Measurements from ENCODE around the gene CEP131.

CEP131 gene

DNA sequence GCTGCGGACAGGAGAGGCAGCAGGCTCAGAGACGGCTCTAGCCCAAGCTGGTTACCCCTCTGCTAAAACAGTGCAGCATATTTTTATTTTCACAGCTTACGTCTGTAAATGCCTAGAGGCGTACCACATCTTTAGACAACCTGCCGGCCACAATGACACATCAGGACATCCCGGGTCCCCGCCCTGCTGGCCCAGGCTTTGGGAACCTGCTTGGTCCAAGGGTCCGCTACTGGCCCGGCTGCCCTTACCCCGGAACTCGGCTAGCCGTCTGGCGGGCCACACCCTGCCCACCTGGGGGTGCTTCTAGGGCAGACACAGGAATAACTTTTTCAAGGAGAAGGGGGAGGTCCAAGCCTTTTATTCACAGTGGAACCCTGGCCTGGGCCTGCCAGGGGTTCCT lies 4.3 kb downstream of the CEP131 start:
- Histone ChIP-seq H3K9ac (ENCODE audit: low read length) (no peak overlapping the region), H3K4ac (ENCODE audit: low read depth in 1 of 2, low read length in 2 of 2) (no peak overlapping the region), H3K27me3 (ENCODE audit: control insufficient read depth in 1 of 2, insufficient read depth in 1 of 2, low read length in 2 of 2) (no peaks in the 10 kb centered on the region), H3K79me1 (replicated peaks; ENCODE audit: low read length, poor library complexity, severe bottlenecking) (peaks cover 39% of the 10 kb centered on the region), H2BK120ac (ENCODE audit: low read depth, low read length) (no peak overlapping the region), H3K4me3 (ENCODE audit: insufficient read depth in 1 of 2, low read depth in 1 of 2, low read length in 2 of 2) (no peak overlapping the region), H3K18ac (ENCODE audit: low read depth in 1 of 2, low read length in 2 of 2) (no peak overlapping the region), H3K23ac (ENCODE audit: low read length in 2 of 2) (peak overlapping the region in 1 of 2 experiments; percentile 70), H2BK12ac (ENCODE audit: low read length in 2 of 2) (no peak overlapping the region), H3K14ac (ENCODE audit: low read length in 2 of 2) (no peak overlapping the region), H2AFZ (ENCODE audit: low read depth, low read length) (no peak overlapping the region), H2AK5ac (ENCODE audit: low read length, severe bottlenecking) (no peak overlapping the region), H3K36me3 (ENCODE audit: control insufficient read depth in 1 of 2, insufficient read depth in 2 of 2, low read depth in 1 of 2, low read length in 2 of 2) (peaks cover 0 to 35% of the 10 kb centered on the region in 2 experiments), H2BK5ac (ENCODE audit: low read depth, low read length, poor library complexity, severe bottlenecking) (no peak overlapping the region), H3K4me2 (ENCODE audit: low read length, poor library complexity, severe bottlenecking) (no peak overlapping the region), H4K91ac (ENCODE audit: low read length) (no peak overlapping the region), H2BK15ac (ENCODE audit: low read depth, poor library complexity, severe bottlenecking) (no peak overlapping the region), H3K27ac (ENCODE audit: low read length, poor library complexity, severe bottlenecking) (no peak overlapping the region), H3K9me3 (ENCODE audit: control insufficient read depth, low read length) (no peaks in the 10 kb centered on the region), H3K4me1 (ENCODE audit: control insufficient read depth, insufficient read depth, low read depth, low read length) (peaks cover 18% of the 10 kb centered on the region), H4K8ac (ENCODE audit: low read length) (no peak overlapping the region)
- 89% methylated on average over 13 of the region's 13 CpGs for WGBS
- no peak for DNase-seq

- Histone ChIP-seq H4K8ac (ENCODE audit: low read length) (no peak overlapping the region), H2BK12ac (ENCODE audit: low read length in 2 of 2) (no peak overlapping the region), H3K36me3 (ENCODE audit: control insufficient read depth in 1 of 2, insufficient read depth in 2 of 2, low read depth in 1 of 2, low read length in 2 of 2) (peaks cover 0 to 35% of the 10 kb centered on the region in 2 experiments), H2AK5ac (ENCODE audit: low read length, severe bottlenecking) (no peak overlapping the region), H3K4me2 (ENCODE audit: low read length, poor library complexity, severe bottlenecking) (no peak overlapping the region), H2BK5ac (ENCODE audit: low read depth, low read length, poor library complexity, severe bottlenecking) (no peak overlapping the region), H3K9ac (ENCODE audit: low read length) (no peak overlapping the region), H3K27me3 (ENCODE audit: control insufficient read depth in 1 of 2, insufficient read depth in 1 of 2, low read length in 2 of 2) (no peaks in the 10 kb centered on the region), H3K4me1 (ENCODE audit: control insufficient read depth, insufficient read depth, low read depth, low read length) (peaks cover 15% of the 10 kb centered on the region), H3K27ac (ENCODE audit: low read length, poor library complexity, severe bottlenecking) (no peak overlapping the region), H3K79me1 (replicated peaks; ENCODE audit: low read length, poor library complexity, severe bottlenecking) (peaks cover 39% of the 10 kb centered on the region), H3K4ac (ENCODE audit: low read depth in 1 of 2, low read length in 2 of 2) (no peak overlapping the region), H3K4me3 (ENCODE audit: insufficient read depth in 1 of 2, low read depth in 1 of 2, low read length in 2 of 2) (no peak overlapping the region), H3K18ac (ENCODE audit: low read depth in 1 of 2, low read length in 2 of 2) (no peak overlapping the region), H4K91ac (ENCODE audit: low read length) (no peak overlapping the region), H2AFZ (ENCODE audit: low read depth, low read length) (no peak overlapping the region), H3K14ac (ENCODE audit: low read length in 2 of 2) (no peak overlapping the region), H3K23ac (ENCODE audit: low read length in 2 of 2) (no peak overlapping the region), H2BK120ac (ENCODE audit: low read depth, low read length) (no peak overlapping the region), H2BK15ac (ENCODE audit: low read depth, poor library complexity, severe bottlenecking) (no peak overlapping the region), H3K9me3 (ENCODE audit: control insufficient read depth, low read length) (no peaks in the 10 kb centered on the region)
- no peak for DNase-seq
- WGBS = 92% methylated on average over 15 of the region's 18 CpGs
Observed at GRCh38 chr17:81217491-81217890, 5.3 kb downstream of the CEP131 start.

DNA sequence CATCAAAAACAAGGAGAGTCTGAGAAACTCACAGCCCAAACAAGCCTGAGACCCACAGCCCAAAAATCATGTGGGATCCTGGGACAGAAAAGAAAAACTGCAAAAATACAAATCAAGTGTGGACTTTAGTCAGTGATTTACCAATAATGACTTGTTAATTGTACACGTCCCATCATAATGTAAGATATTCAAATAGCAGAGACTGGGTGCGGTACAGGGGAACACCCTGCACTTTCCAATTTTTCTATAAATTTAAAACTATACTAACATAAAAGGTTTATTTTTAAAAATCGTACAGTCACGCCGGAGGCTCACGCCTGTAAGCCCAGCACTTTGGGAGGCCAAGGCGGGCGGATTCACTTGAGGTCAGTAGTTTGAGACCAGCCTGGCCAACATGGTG lies 8.8 kb downstream of the CEP131 start:
- no peak overlapping the region for H3K14ac ChIP-seq (ENCODE audit: low read length in 2 of 2)
- 97% methylated on average over 8 of the region's 8 CpGs for WGBS
- no peak overlapping the region for H3K23ac ChIP-seq (ENCODE audit: low read length in 2 of 2)

DNA sequence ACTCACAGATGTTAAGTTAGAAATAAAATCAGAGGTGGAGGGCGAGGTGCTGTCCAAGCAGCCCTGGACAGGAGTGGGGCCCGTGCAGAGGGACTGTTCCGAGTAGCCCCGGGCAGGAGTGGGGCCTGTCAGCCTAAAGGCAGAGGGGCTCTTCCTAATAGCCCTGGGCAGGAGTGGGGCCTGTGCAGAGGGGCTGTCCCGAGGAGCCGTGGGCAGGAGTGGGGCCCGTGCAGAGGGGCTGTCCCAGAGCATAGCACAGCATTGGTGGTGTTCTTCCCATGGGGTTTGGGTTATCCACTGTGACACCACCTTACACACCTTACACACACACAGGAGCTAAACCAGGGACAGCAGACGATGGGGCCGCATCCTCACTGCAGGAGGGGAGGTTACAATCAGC lies 10.4 kb downstream of the CEP131 start:
- Histone ChIP-seq H3K9me3 (ENCODE audit: control insufficient read depth, low read length) (no peaks in the 10 kb centered on the region), H3K23ac (ENCODE audit: low read length in 2 of 2) (peak overlapping the region in 1 of 2 experiments; percentile 61), H2AK5ac (ENCODE audit: low read length, severe bottlenecking) (no peak overlapping the region), H3K9ac (ENCODE audit: low read length) (no peak overlapping the region), H3K4me2 (ENCODE audit: low read length, poor library complexity, severe bottlenecking) (no peak overlapping the region), H3K4me1 (ENCODE audit: control insufficient read depth, insufficient read depth, low read depth, low read length) (peaks cover 10% of the 10 kb centered on the region), H2BK5ac (ENCODE audit: low read depth, low read length, poor library complexity, severe bottlenecking) (no peak overlapping the region), H3K79me1 (replicated peaks; ENCODE audit: low read length, poor library complexity, severe bottlenecking) (peaks cover 24% of the 10 kb centered on the region), H4K91ac (ENCODE audit: low read length) (no peak overlapping the region), H2BK15ac (ENCODE audit: low read depth, poor library complexity, severe bottlenecking) (no peak overlapping the region), H3K4me3 (ENCODE audit: insufficient read depth in 1 of 2, low read depth in 1 of 2, low read length in 2 of 2) (no peak overlapping the region), H3K27me3 (ENCODE audit: control insufficient read depth in 1 of 2, insufficient read depth in 1 of 2, low read length in 2 of 2) (no peaks in the 10 kb centered on the region), H2BK12ac (ENCODE audit: low read length in 2 of 2) (no peak overlapping the region), H4K8ac (ENCODE audit: low read length) (no peak overlapping the region), H3K4ac (ENCODE audit: low read depth in 1 of 2, low read length in 2 of 2) (no peak overlapping the region), H3K14ac (ENCODE audit: low read length in 2 of 2) (no peak overlapping the region), H2AFZ (ENCODE audit: low read depth, low read length) (no peak overlapping the region), H3K18ac (ENCODE audit: low read depth in 1 of 2, low read length in 2 of 2) (no peak overlapping the region), H3K36me3 (ENCODE audit: control insufficient read depth in 1 of 2, insufficient read depth in 2 of 2, low read depth in 1 of 2, low read length in 2 of 2) (peaks cover 0 to 33% of the 10 kb centered on the region in 2 experiments), H2BK120ac (ENCODE audit: low read depth, low read length) (no peak overlapping the region), H3K27ac (ENCODE audit: low read length, poor library complexity, severe bottlenecking) (no peak overlapping the region)
- WGBS = 98% methylated on average over 4 of the region's 9 CpGs
- DNase-seq = no peak

More for the DNA sequence above, 8.8 kb downstream of the CEP131 start:
- H3K27ac ChIP-seq (ENCODE audit: low read length, poor library complexity, severe bottlenecking) = no peak overlapping the region
- no peak overlapping the region for H2BK5ac ChIP-seq (ENCODE audit: low read depth, low read length, poor library complexity, severe bottlenecking)
- H3K9me3 ChIP-seq (ENCODE audit: control insufficient read depth, low read length) = no peaks in the 10 kb centered on the region
- H4K8ac ChIP-seq (ENCODE audit: low read length) = no peak overlapping the region
- H2AFZ ChIP-seq (ENCODE audit: low read depth, low read length) = no peak overlapping the region
- H2BK120ac ChIP-seq (ENCODE audit: low read depth, low read length) = no peak overlapping the region
- H4K91ac ChIP-seq (ENCODE audit: low read length) = no peak overlapping the region
- H3K79me1 ChIP-seq (replicated peaks; ENCODE audit: low read length, poor library complexity, severe bottlenecking) = peaks cover 30% of the 10 kb centered on the region
- no peak overlapping the region for H3K4me3 ChIP-seq (ENCODE audit: insufficient read depth in 1 of 2, low read depth in 1 of 2, low read length in 2 of 2)
- no peak for DNase-seq
- no peak overlapping the region for H3K18ac ChIP-seq (ENCODE audit: low read depth in 1 of 2, low read length in 2 of 2)
- peaks cover 0 to 32% of the 10 kb centered on the region in 2 experiments for H3K36me3 ChIP-seq (ENCODE audit: control insufficient read depth in 1 of 2, insufficient read depth in 2 of 2, low read depth in 1 of 2, low read length in 2 of 2)
- no peak overlapping the region for H2AK5ac ChIP-seq (ENCODE audit: low read length, severe bottlenecking)
- no peak overlapping the region for H3K4ac ChIP-seq (ENCODE audit: low read depth in 1 of 2, low read length in 2 of 2)
- H3K9ac ChIP-seq (ENCODE audit: low read length) = no peak overlapping the region
- H3K4me2 ChIP-seq (ENCODE audit: low read length, poor library complexity, severe bottlenecking) = no peak overlapping the region
- no peak overlapping the region for H2BK12ac ChIP-seq (ENCODE audit: low read length in 2 of 2)
- no peaks in the 10 kb centered on the region for H3K27me3 ChIP-seq (ENCODE audit: control insufficient read depth in 1 of 2, insufficient read depth in 1 of 2, low read length in 2 of 2)
- no peak overlapping the region for H2BK15ac ChIP-seq (ENCODE audit: low read depth, poor library complexity, severe bottlenecking)
- H3K4me1 ChIP-seq (ENCODE audit: control insufficient read depth, insufficient read depth, low read depth, low read length) = peaks cover 6% of the 10 kb centered on the region
